Natural killer cell (primary cell): ENCODE results near the gene OR6N2. TPM values are rescaled to one million over a fixed set of nuclear protein-coding genes. Genes with fewer than 3 reads are reported as not detected.

Experiments
- ATAC-seq, 3 donors: fragments of 150-1000 bp in 2 of 3; fragments of 200-7000 bp in 1 of 3; cut with Tn5 transposase; 1 replicate in 1 of 3; 2 replicates in 2 of 3; pipeline ENCODE4 v1.10.0; 2021; ENCODE audit warnings: mild to moderate bottlenecking in 2 of 3, moderate library complexity in 2 of 3
- DNase-seq, 2 donors: peaks; one replicate each; pipeline versions ENCODE4 v3.0.0 to v3.0.0-alpha.2; 2013 to 2021; ENCODE audit warnings: mixed read lengths in 1 of 2
- H3K27ac ChIP-seq: one replicate; pipeline ENCODE4 v1.5.1; 2013; ENCODE audit warnings: mild to moderate bottlenecking, low read length
- H3K27me3 ChIP-seq: one replicate; pipeline ENCODE4 v1.6.1; 2013; ENCODE audit warnings: low read length; ENCODE audit not compliant: control insufficient read depth, insufficient read depth
- H3K36me3 ChIP-seq: one replicate; pipeline ENCODE4 v1.6.1; 2013; ENCODE audit warnings: low read length; ENCODE audit not compliant: control insufficient read depth, insufficient read depth
- H3K4me1 ChIP-seq: one replicate; pipeline ENCODE4 v1.6.1; 2013; ENCODE audit warnings: low read length; ENCODE audit not compliant: control insufficient read depth, insufficient read depth
- H3K4me3 ChIP-seq: one replicate; pipeline ENCODE4 v1.5.1; 2013; ENCODE audit warnings: low read length
- H3K9me3 ChIP-seq: one replicate; pipeline ENCODE4 v1.6.1; 2013; ENCODE audit warnings: low read length; ENCODE audit not compliant: control insufficient read depth, insufficient read depth
- H3K27ac Mint-ChIP-seq, 2 donors: one replicate each; pipeline ENCODE4 v1.8.0; 2022; ENCODE audit warnings: mild to moderate bottlenecking in 2 of 2, mixed read lengths in 2 of 2, moderate library complexity in 1 of 2
- H3K27me3 Mint-ChIP-seq, 2 donors: one replicate each; pipeline ENCODE4 v1.8.0; 2022; ENCODE audit warnings: low read depth in 2 of 2, mixed read lengths in 2 of 2
- H3K36me3 Mint-ChIP-seq: one replicate; pipeline ENCODE4 v1.8.0; 2022; ENCODE audit warnings: mixed read lengths
- H3K4me1 Mint-ChIP-seq, 2 donors: one replicate each; pipeline ENCODE4 v1.8.0; 2022; ENCODE audit warnings: mixed read lengths in 2 of 2
- H3K4me3 Mint-ChIP-seq: one replicate; pipeline ENCODE4 v1.8.0; 2022; ENCODE audit warnings: mild to moderate bottlenecking, moderate library complexity, mixed read lengths
- H3K9me3 Mint-ChIP-seq, 2 donors: one replicate each; pipeline ENCODE4 v1.8.0; 2022; ENCODE audit warnings: mixed read lengths in 2 of 2
- CTCF ChIP-seq: fragments of 200-600 bp; IDR thresholded peaks from one replicate; pipeline ENCODE4 v1.8.0; 2022; ENCODE audit warnings: antibody characterized with exemption
- WGBS: methylation state at CpG from one replicate; pipeline ENCODE4 v1.1.7; 2013; ENCODE audit warnings: missing lambda C conversion rate; ENCODE audit not compliant: insufficient coverage; 5-methylcytosine and 5-hydroxymethylcytosine counted together
- intact Hi-C: fragments of 100-400 bp; cut with micrococcal nuclease; formaldehyde crosslinking; loops from one replicate; pipeline ENCODE4 v1.14.2; 2022
- total RNA-seq, 4 donors: library from RNA; stranded (reverse); fragments of 120-200 nt in 1 of 4; gene quantifications; one replicate each; pipeline versions ENCODE4 v1.2.3 to v1.2.4, GENCODE V29; 2013 to 2022

The OR6N2 gene
- total RNA-seq, 3 donors from 2014 or later (not counting 1 experiment from before 2014, with no cell fraction given): 0.95 TPM; not detected in 2

GRCh38 chr1:158809862-158810261 lies 28.9 kb upstream of the OR6N2 start:
- peak in 1 of 3 donors; percentile 61 for ATAC-seq
- intact Hi-C loops: no loop called here
- Mint-ChIP-seq H3K4me3 (no peak overlapping the region), H3K27ac (no peak overlapping the region), H3K9me3 (no peaks in the 10 kb centered on the region), H3K36me3 (no peaks in the 10 kb centered on the region), H3K4me1 (peaks cover 10 to 17% of the 10 kb centered on the region in 2 donors), H3K27me3 (no peaks in the 10 kb centered on the region)
- Histone ChIP-seq H3K27me3 (no peaks in the 10 kb centered on the region), H3K4me3 (no peak overlapping the region), H3K27ac (no peak overlapping the region), H3K4me1 (peaks cover 4% of the 10 kb centered on the region), H3K9me3 (no peaks in the 10 kb centered on the region), H3K36me3 (no peaks in the 10 kb centered on the region)
- DNase-seq: no peak
- no peak for TF ChIP-seq CTCF
- WGBS: 81% methylated on average over 5 of the region's 5 CpGs

GRCh38 chr1:158809256-158809655 lies 28.3 kb upstream of the OR6N2 start:
- Histone ChIP-seq H3K27me3 (no peaks in the 10 kb centered on the region), H3K27ac (no peak overlapping the region), H3K4me3 (no peak overlapping the region), H3K9me3 (no peaks in the 10 kb centered on the region), H3K4me1 (peaks cover 4% of the 10 kb centered on the region), H3K36me3 (no peaks in the 10 kb centered on the region)
- no peak overlapping the region for H3K4me3 Mint-ChIP-seq
- no peaks in the 10 kb centered on the region for H3K36me3 Mint-ChIP-seq
- H3K27me3 Mint-ChIP-seq: no peaks in the 10 kb centered on the region
- no peak overlapping the region for H3K27ac Mint-ChIP-seq
- WGBS: 78% methylated on average over 3 of the region's 3 CpGs
- no peak for TF ChIP-seq CTCF
- intact Hi-C loops: no loop called here
- H3K9me3 Mint-ChIP-seq: no peaks in the 10 kb centered on the region
- H3K4me1 Mint-ChIP-seq: peaks cover 10 to 17% of the 10 kb centered on the region in 2 donors
- DNase-seq (no peak), ATAC-seq (no peak)

- no peak overlapping the region for H3K27ac ChIP-seq
- H3K27me3 ChIP-seq: peaks cover 3% of the 10 kb centered on the region
- Mint-ChIP-seq H3K9me3 (no peaks in the 10 kb centered on the region), H3K27me3 (peaks cover 0 to 7% of the 10 kb centered on the region in 2 donors), H3K27ac (no peak overlapping the region), H3K4me1 (peaks cover under 1 to 7% of the 10 kb centered on the region in 2 donors), H3K36me3 (no peaks in the 10 kb centered on the region), H3K4me3 (no peak overlapping the region)
- no peaks in the 10 kb centered on the region for H3K36me3 ChIP-seq
- 100% methylated on average over 3 of the region's 6 CpGs for WGBS
- intact Hi-C loops: no loop called here
- TF ChIP-seq CTCF: no peak
- H3K4me1 ChIP-seq: peaks cover 4% of the 10 kb centered on the region
- ATAC-seq (no peak), DNase-seq (no peak)
- H3K9me3 ChIP-seq: no peaks in the 10 kb centered on the region
- H3K4me3 ChIP-seq: no peak overlapping the region
Observed at GRCh38 chr1:158806916-158807536, 26.0 kb upstream of the OR6N2 start.

GRCh38 chr1:158803678-158804077 lies 22.7 kb upstream of the OR6N2 start:
- ATAC-seq (no peak), DNase-seq (no peak)
- WGBS: 60% methylated on average over 1 of the region's 1 CpG
- Mint-ChIP-seq H3K4me1 (no peaks in the 10 kb centered on the region), H3K27ac (no peak overlapping the region), H3K9me3 (no peaks in the 10 kb centered on the region), H3K27me3 (peaks cover 0 to 7% of the 10 kb centered on the region in 2 donors), H3K4me3 (no peak overlapping the region), H3K36me3 (no peaks in the 10 kb centered on the region)
- Histone ChIP-seq H3K27me3 (peaks cover 3% of the 10 kb centered on the region), H3K4me3 (no peak overlapping the region), H3K4me1 (peaks cover under 1% of the 10 kb centered on the region), H3K36me3 (no peaks in the 10 kb centered on the region), H3K9me3 (no peaks in the 10 kb centered on the region), H3K27ac (no peak overlapping the region)
- TF ChIP-seq CTCF: no peak
- intact Hi-C loops: no loop called here
